Activated CD4-positive, alpha-beta T cell treated with anti-CD3 and anti-CD28 coated beads, Interleukin-2, amount 50 U/mL, for 1 hour (primary cell): ENCODE measurements around the gene ZSWIM6.
"Not testable (repeated sequence)": the region's sequence is repeated elsewhere in the genome, so short reads cannot be mapped to it uniquely, and the experiment has no call there.

Source experiments
- DNase-seq: peaks from one replicate; pipeline ENCODE4 v3.0.0-alpha.2; 2020

Gene ZSWIM6

GRCh38 chr5:61366497-61367240 is 34.6 kb downstream of the ZSWIM6 start:
- DNase-seq: no peak

GRCh38 chr5:61370506-61370905 is 38.4 kb downstream of the ZSWIM6 start:
- no peak for DNase-seq

- no peak for DNase-seq
Measured at GRCh38 chr5:61371474-61371873, 39.4 kb downstream of the ZSWIM6 start.

GRCh38 chr5:61379677-61380076 is 47.6 kb downstream of the ZSWIM6 start:
- no peak for DNase-seq

GRCh38 chr5:61381968-61382367 is 49.9 kb downstream of the ZSWIM6 start:
- DNase-seq: no peak

- DNase-seq: no peak
Measured at GRCh38 chr5:61385627-61386026, 53.6 kb downstream of the ZSWIM6 start.

GRCh38 chr5:61386045-61386800 is 54.2 kb downstream of the ZSWIM6 start:
- no peak for DNase-seq

- no peak for DNase-seq
Measured at GRCh38 chr5:61389609-61390008, 57.6 kb downstream of the ZSWIM6 start.

GRCh38 chr5:61394078-61394704 is 62.1 kb downstream of the ZSWIM6 start:
- DNase-seq: no peak

GRCh38 chr5:61394793-61395192 is 62.7 kb downstream of the ZSWIM6 start:
- no peak for DNase-seq

- DNase-seq: no peak
Measured at GRCh38 chr5:61397238-61397637, 65.2 kb downstream of the ZSWIM6 start.

- DNase-seq: no peak
Measured at GRCh38 chr5:61397937-61398336, 65.9 kb downstream of the ZSWIM6 start.

GRCh38 chr5:61398440-61398839 is 66.4 kb downstream of the ZSWIM6 start:
- DNase-seq: no peak

- no peak for DNase-seq
Measured at GRCh38 chr5:61399679-61400078, 67.6 kb downstream of the ZSWIM6 start.

GRCh38 chr5:61401726-61402125 is 69.7 kb downstream of the ZSWIM6 start:
- no peak for DNase-seq

GRCh38 chr5:61402244-61402823 is 70.3 kb downstream of the ZSWIM6 start:
- DNase-seq: no peak

- no peak for DNase-seq
Measured at GRCh38 chr5:61402970-61403900, 71.2 kb downstream of the ZSWIM6 start.

- no peak for DNase-seq
Measured at GRCh38 chr5:61405511-61406295, 73.6 kb downstream of the ZSWIM6 start.

- DNase-seq: not testable (repeated sequence)
Measured at GRCh38 chr5:61406497-61406896, 74.4 kb downstream of the ZSWIM6 start.

- no peak for DNase-seq
Measured at GRCh38 chr5:61407706-61408270, 75.7 kb downstream of the ZSWIM6 start.
